ENCODE measurements around the gene CACNG1.

Gene CACNG1

DNA sequence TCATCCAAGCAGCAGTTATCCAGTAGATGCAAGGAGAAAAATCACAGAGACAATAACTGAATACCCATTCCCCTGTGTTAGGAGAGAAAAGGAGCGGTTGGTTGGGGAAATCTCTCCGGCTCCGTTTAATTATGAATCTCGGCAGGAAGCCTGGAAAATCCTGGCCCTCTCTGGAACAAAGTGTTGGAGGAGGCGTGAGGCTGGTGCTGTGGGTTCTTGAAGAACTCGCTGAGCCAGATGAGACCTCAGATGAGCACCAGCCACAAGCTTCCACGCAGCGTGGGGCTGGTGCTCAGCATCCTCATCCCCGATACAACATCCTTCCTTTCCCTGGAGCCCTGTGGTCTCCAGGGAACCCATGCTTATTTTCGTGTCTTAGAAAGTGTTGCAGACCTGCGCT is 40.2 kb upstream of the CACNG1 start:
- H3K27ac Mint-ChIP-seq = no peak overlapping the region
- no peaks in the 10 kb centered on the region for H3K4me1 Mint-ChIP-seq
- no peak for DNase-seq
- H3K9me3 Mint-ChIP-seq = peaks cover 12% of the 10 kb centered on the region
- no peak overlapping the region for H3K4me3 Mint-ChIP-seq
- peaks cover 6% of the 10 kb centered on the region for H3K27me3 Mint-ChIP-seq (ENCODE audit: low read depth, poor library complexity)
- H3K36me3 Mint-ChIP-seq (ENCODE audit: low read depth) = peaks cover 2% of the 10 kb centered on the region
- TF ChIP-seq, protein P1, sequence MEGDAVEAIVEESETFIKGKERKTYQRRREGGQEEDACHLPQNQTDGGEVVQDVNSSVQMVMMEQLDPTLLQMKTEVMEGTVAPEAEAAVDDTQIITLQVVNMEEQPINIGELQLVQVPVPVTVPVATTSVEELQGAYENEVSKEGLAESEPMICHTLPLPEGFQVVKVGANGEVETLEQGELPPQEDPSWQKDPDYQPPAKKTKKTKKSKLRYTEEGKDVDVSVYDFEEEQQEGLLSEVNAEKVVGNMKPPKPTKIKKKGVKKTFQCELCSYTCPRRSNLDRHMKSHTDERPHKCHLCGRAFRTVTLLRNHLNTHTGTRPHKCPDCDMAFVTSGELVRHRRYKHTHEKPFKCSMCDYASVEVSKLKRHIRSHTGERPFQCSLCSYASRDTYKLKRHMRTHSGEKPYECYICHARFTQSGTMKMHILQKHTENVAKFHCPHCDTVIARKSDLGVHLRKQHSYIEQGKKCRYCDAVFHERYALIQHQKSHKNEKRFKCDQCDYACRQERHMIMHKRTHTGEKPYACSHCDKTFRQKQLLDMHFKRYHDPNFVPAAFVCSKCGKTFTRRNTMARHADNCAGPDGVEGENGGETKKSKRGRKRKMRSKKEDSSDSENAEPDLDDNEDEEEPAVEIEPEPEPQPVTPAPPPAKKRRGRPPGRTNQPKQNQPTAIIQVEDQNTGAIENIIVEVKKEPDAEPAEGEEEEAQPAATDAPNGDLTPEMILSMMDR (IDR thresholded peaks at IDR 0.05) = no peak

DNA sequence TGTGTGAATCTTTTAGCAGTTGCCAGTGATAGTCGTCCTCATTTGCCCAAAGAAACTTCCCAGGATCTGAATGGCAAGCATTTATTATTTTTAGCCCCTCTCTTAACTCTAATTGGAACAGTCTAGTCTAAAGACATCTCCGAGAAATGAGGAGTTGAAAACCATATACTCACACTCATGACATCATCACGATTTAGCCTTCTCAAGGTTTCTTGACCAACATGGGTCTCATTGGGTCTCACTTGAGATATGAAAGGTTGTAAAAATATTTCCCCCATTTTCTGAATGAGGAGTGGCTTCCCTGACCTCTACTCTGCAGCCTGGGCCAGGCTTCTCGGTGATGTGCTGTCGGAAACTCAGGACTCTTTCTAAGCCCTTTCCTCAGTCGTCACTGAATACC is 37.1 kb upstream of the CACNG1 start:
- Mint-ChIP-seq H3K4me3 (no peak overlapping the region), H3K27me3 (ENCODE audit: low read depth, poor library complexity) (peaks cover 18% of the 10 kb centered on the region), H3K36me3 (ENCODE audit: low read depth) (no peaks in the 10 kb centered on the region), H3K9me3 (no peaks in the 10 kb centered on the region), H3K27ac (no peak overlapping the region), H3K4me1 (no peaks in the 10 kb centered on the region)
- DNase-seq = no peak
- TF ChIP-seq, protein P1 (IDR thresholded peaks at IDR 0.05) = no peak

DNA sequence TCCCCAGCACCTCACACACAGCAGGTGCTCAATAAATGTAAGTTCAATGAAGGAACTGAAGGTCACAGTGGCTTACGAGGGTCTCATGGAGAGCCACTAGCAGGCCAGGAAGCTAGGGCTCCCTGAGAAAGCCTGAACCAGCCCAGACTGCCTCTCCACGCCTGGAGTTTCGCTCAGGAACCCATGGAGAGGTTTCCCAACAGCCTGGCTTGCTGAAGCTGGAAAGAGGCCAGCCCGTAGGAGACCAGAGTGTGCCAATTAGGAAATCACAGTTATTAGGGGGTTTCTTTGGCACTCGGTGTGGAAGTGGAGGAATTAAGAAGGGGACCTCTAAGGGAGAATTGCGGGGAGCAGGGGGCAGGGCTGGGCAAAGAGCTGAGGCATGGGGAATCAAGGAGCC is 36.3 kb upstream of the CACNG1 start:
- Mint-ChIP-seq H3K27me3 (ENCODE audit: low read depth, poor library complexity) (peaks cover 15% of the 10 kb centered on the region), H3K27ac (no peak overlapping the region), H3K9me3 (no peaks in the 10 kb centered on the region), H3K4me3 (no peak overlapping the region), H3K4me1 (peaks cover 2% of the 10 kb centered on the region), H3K36me3 (ENCODE audit: low read depth) (no peaks in the 10 kb centered on the region)
- TF ChIP-seq, protein P1 (IDR thresholded peaks at IDR 0.05) = no peak
- DNase-seq = no peak

DNA sequence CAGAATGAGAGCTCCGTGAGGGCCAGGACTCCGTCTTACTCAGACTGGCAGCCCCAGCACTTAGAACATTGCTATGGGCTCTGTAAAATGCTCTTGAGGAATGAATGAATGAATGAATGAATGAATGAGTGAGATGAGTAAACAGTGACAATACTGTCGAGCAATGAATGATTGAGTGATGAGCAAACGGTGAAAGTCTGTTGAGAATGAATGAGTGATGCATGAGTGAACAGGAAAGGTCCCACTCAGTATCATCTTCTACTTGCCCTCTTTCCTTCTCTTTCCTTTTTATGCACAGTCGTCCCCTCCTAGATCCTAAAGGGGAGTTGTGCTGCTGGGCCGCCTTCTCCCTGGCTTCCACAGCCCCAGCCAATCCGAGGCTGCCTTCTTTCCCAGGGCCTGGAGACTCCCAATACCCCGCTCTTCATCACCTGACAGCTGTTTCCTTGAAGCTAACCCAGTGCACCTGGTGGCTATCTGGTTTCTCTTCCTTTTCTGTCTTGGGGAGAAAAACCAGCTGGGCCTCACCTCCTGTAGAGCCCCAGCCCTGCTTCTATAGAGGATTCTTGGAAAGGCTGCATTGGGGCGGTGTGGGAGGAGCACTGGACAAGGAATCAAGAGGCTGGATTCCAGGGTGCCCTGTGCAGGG is 32.7 kb upstream of the CACNG1 start:
- H3K27me3 Mint-ChIP-seq (ENCODE audit: low read depth, poor library complexity) = peaks cover 18% of the 10 kb centered on the region
- no peaks in the 10 kb centered on the region for H3K9me3 Mint-ChIP-seq
- DNase-seq = no peak
- no peak overlapping the region for H3K27ac Mint-ChIP-seq
- TF ChIP-seq, protein P1 (IDR thresholded peaks at IDR 0.05) = no peak
- no peak overlapping the region for H3K4me3 Mint-ChIP-seq
- H3K36me3 Mint-ChIP-seq (ENCODE audit: low read depth) = no peaks in the 10 kb centered on the region
- H3K4me1 Mint-ChIP-seq = peaks cover 15% of the 10 kb centered on the region

DNA sequence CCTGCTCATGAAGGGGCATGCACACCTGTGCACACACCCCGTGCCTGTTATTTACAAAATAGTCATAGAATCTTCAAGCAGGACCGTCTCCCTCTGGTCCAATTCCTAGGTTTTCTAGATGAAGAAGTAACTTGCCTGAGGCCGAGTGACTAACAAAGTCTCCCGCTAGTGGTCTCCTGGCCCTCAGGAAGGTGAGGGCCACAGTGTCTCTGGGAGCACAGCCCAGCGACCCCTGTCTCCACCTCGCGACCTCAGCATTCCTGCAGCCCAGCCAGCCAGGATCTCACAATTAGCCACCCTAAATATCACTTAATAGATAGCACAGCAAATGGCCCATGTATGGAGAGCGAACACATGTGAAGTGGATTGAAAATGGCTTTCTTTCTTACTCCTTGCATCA is 30.5 kb upstream of the CACNG1 start:
- Mint-ChIP-seq H3K4me1 (peaks cover 28% of the 10 kb centered on the region), H3K36me3 (ENCODE audit: low read depth) (no peaks in the 10 kb centered on the region), H3K9me3 (no peaks in the 10 kb centered on the region), H3K4me3 (no peak overlapping the region), H3K27me3 (ENCODE audit: low read depth, poor library complexity) (peaks cover 15% of the 10 kb centered on the region), H3K27ac (no peak overlapping the region)
- DNase-seq = peak; percentile 25
- TF ChIP-seq, protein P1 (IDR thresholded peaks at IDR 0.05) = no peak

DNA sequence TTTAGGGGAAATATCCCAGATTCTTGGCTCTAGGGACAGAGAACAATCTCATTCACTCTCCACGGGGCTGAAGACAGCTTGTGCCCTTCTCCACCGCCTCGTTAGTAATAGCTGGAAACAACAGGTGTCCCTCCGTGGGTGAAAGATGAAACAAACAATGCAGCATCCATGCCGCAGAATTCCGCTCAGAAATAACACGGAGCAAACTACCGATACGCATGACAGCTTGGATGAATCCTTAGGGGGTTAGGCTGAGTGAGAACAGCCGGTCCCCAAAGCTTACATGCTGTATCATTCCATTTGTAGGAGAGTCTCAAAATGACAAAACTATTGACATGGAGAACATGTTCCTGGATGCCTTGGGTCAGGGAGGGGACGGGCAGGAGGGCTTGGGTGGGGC is 29.4 kb upstream of the CACNG1 start:
- peaks cover 32% of the 10 kb centered on the region for H3K4me1 Mint-ChIP-seq
- TF ChIP-seq, protein P1 (IDR thresholded peaks at IDR 0.05) = no peak
- H3K9me3 Mint-ChIP-seq = no peaks in the 10 kb centered on the region
- no peak overlapping the region for H3K4me3 Mint-ChIP-seq
- no peak for DNase-seq
- no peaks in the 10 kb centered on the region for H3K36me3 Mint-ChIP-seq (ENCODE audit: low read depth)
- peaks cover 20% of the 10 kb centered on the region for H3K27me3 Mint-ChIP-seq (ENCODE audit: low read depth, poor library complexity)
- H3K27ac Mint-ChIP-seq = no peak overlapping the region
